NB4 (cell line): ENCODE data around the gene HSD17B12.
A peak's percentile ranks its signal among the peaks of the same experiment; 100 is the strongest.

Source experiments
- DNase-seq: peaks from one replicate; pipeline ENCODE4 v3.0.0; 2010; ENCODE audit warnings: low read depth
- H3K4me3 ChIP-seq: one replicate; pipeline ENCODE4 v1.5.1; 2011; ENCODE audit warnings: mild to moderate bottlenecking, low read depth, low read length, moderate library complexity
- MYC ChIP-seq: IDR thresholded peaks from 2 replicates; pipeline ENCODE4 v1.6.1; 2011; ENCODE audit warnings: low read depth, low read length
- POLR2A ChIP-seq: IDR thresholded peaks from 2 replicates; pipeline ENCODE4 v1.6.1; 2011; ENCODE audit warnings: mild to moderate bottlenecking; ENCODE audit not compliant: insufficient read length; ENCODE audit errors: extremely low read depth
- TF ChIP-seq, protein P1 (sequence below): IDR thresholded peaks from one replicate; pipeline ENCODE4 v1.5.1; 2012; ENCODE audit warnings: low read depth, low read length
- TF ChIP-seq, protein P2 (sequence below): IDR thresholded peaks from 2 replicates; pipeline ENCODE4 v1.6.1; 2011; ENCODE audit warnings: low read depth, low read length

HSD17B12 gene

DNA sequence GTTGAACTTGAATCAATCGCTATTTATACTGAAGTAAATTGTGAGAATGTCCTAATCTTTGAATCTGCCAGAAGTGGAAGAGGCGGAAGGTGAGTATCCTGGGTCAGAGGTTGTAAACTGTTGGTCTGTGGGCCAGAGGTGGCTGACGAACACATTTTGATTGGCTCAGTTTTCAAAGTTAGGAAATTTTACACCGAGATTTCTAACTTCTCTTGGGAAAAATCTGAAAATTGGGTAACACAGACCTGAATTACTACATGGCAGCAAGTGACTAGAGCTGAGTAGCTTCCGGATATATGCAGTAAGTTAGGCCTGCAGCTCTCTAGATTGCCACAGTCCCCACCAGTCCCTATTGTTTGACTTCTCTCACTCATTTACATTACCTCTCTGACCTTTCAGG is 143.3 kb downstream of the HSD17B12 start:
- TF ChIP-seq, protein P1, sequence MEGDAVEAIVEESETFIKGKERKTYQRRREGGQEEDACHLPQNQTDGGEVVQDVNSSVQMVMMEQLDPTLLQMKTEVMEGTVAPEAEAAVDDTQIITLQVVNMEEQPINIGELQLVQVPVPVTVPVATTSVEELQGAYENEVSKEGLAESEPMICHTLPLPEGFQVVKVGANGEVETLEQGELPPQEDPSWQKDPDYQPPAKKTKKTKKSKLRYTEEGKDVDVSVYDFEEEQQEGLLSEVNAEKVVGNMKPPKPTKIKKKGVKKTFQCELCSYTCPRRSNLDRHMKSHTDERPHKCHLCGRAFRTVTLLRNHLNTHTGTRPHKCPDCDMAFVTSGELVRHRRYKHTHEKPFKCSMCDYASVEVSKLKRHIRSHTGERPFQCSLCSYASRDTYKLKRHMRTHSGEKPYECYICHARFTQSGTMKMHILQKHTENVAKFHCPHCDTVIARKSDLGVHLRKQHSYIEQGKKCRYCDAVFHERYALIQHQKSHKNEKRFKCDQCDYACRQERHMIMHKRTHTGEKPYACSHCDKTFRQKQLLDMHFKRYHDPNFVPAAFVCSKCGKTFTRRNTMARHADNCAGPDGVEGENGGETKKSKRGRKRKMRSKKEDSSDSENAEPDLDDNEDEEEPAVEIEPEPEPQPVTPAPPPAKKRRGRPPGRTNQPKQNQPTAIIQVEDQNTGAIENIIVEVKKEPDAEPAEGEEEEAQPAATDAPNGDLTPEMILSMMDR, result no peak
- no peak for TF ChIP-seq MYC
- TF ChIP-seq POLR2A, result no peak
- TF ChIP-seq, protein P2, sequence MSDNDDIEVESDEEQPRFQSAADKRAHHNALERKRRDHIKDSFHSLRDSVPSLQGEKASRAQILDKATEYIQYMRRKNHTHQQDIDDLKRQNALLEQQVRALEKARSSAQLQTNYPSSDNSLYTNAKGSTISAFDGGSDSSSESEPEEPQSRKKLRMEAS, result no peak
- DNase-seq, result no peak

GRCh38 chr11:43825217-43825816 is 144.8 kb downstream of the HSD17B12 start:
- DNase-seq, result peak; percentile 23

More for the DNA sequence above, 143.3 kb downstream of the HSD17B12 start:
- H3K4me3 ChIP-seq, result no peak overlapping the region

GRCh38 chr11:43830928-43831440 is 150.4 kb downstream of the HSD17B12 start:
- peak; percentile 65 for DNase-seq
- TF ChIP-seq, protein P2, result no peak
- TF ChIP-seq, protein P1, result no peak
- no peak for TF ChIP-seq MYC
- TF ChIP-seq POLR2A, result no peak
- H3K4me3 ChIP-seq, result no peak overlapping the region

More at GRCh38 chr11:43825217-43825816, 144.8 kb downstream of the HSD17B12 start:
- H3K4me3 ChIP-seq, result no peak overlapping the region
- no peak for TF ChIP-seq POLR2A
- TF ChIP-seq, protein P1, result peak; percentile 60
- TF ChIP-seq, protein P2, result no peak

DNA sequence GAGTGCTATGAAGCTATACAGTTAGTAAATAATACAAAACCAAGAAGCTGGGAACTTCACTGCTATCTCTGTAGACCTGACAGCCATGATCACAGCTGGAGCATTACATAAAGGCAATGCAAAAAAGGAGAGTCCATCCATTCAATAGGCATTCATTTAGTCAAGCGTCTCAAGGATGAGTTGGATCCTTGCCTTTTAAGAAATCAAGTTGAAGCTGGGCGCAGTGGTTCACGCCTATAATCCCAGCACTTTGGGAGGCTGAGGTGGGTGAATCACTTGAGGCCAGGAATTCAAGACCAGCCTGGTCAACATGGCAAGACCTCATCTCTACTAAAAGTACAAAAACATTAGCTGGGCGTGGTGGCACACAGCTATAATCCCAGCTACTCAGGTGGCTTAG is 152.0 kb downstream of the HSD17B12 start:
- no peak overlapping the region for H3K4me3 ChIP-seq
- no peak for DNase-seq
- TF ChIP-seq MYC, result no peak
- TF ChIP-seq, protein P2, result no peak

- DNase-seq, result no peak
- TF ChIP-seq MYC (no peak), POLR2A (no peak)
- TF ChIP-seq, protein P2, result no peak
- TF ChIP-seq, protein P1, result no peak
- H3K4me3 ChIP-seq, result no peak overlapping the region
These were observed 153.1 kb downstream of the HSD17B12 start for GRCh38 chr11:43833657-43834073.

DNA sequence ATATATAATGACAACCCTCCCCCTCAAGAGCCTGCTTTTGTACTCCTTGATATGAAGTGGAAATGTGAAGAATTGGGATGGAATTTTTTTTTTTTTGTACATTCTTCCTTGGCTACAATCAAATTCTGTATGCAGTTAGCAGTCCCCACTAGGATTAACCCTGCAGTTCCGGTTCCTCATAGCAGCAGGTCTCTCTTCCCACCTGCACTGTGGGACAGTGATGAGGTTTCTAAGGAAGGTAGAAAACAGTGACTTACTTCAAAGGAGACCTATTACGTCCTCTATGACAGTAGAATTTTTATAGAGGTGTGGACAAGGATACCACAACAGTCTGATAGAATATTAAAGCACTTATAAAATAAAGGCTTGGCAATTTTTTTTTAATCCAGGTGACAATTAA is 153.7 kb downstream of the HSD17B12 start:
- TF ChIP-seq, protein P2, result no peak
- TF ChIP-seq, protein P1, result no peak
- TF ChIP-seq MYC (no peak), POLR2A (no peak)
- no peak for DNase-seq
- no peak overlapping the region for H3K4me3 ChIP-seq
